IgD-negative memory B cell (primary cell): ENCODE measurements around the gene LRRC70. TPM values are rescaled to one million over a fixed set of nuclear protein-coding genes. Genes with fewer than 3 reads are reported as not detected.

Experiments used
- H3K27ac Mint-ChIP-seq, 3 donors: one replicate each; pipeline ENCODE4 v1.8.0; 2020 to 2022; ENCODE audit warnings: mild to moderate bottlenecking in 3 of 3, mixed read lengths in 3 of 3, moderate library complexity in 1 of 3
- H3K27me3 Mint-ChIP-seq: one replicate; pipeline ENCODE4 v1.8.0; 2021; ENCODE audit warnings: mixed read lengths
- H3K36me3 Mint-ChIP-seq: one replicate; pipeline ENCODE4 v1.8.0; 2020; ENCODE audit warnings: mild to moderate bottlenecking, mixed read lengths
- H3K4me1 Mint-ChIP-seq, 3 donors: one replicate each; pipeline ENCODE4 v1.8.0; 2020 to 2022; ENCODE audit warnings: mixed read lengths in 3 of 3, mild to moderate bottlenecking in 1 of 3
- H3K4me3 Mint-ChIP-seq, 4 donors: one replicate each; pipeline ENCODE4 v1.8.0; 2020 to 2022; ENCODE audit warnings: mild to moderate bottlenecking in 4 of 4, mixed read lengths in 4 of 4, moderate library complexity in 3 of 4
- H3K9me3 Mint-ChIP-seq, 3 donors: one replicate each; pipeline ENCODE4 v1.8.0; 2020 to 2021; ENCODE audit warnings: mixed read lengths in 3 of 3, mild to moderate bottlenecking in 1 of 3
- polyA plus RNA-seq: library from polyadenylated mRNA; unstranded; fragments of 300-500 nt; fragmentation: Illumina TruSeq; gene quantifications from one replicate; pipeline ENCODE4 v1.2.3, GENCODE V29; 2021

Gene LRRC70
- polyA plus RNA-seq, 1 donor from 2014 or later, result not detected

DNA sequence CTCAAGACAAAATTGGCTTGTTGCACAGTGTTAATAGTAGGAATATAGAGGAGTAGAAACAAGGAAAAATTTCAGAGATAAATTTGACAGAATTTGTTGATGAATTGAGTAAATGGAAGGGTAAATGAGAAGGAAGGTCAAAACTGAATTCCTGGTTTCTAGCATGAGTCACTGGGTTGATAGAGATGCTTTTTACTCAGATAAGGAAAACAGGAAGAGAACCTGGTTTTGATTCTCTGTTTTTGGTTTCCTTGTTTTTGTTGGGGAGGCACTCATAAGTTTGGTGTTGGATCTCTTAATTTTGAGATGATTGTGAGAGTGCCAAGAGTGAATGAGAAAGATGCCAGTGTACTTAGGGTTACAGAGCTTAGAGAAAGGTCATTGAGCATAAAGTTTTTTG is 7.1 kb downstream of the LRRC70 start:
- no peaks in the 10 kb centered on the region for H3K27me3 Mint-ChIP-seq
- H3K36me3 Mint-ChIP-seq, result peaks cover 18% of the 10 kb centered on the region
- no peak overlapping the region for H3K4me3 Mint-ChIP-seq
- H3K27ac Mint-ChIP-seq, result no peak overlapping the region
- peaks cover 0 to 5% (median 0%) of the 10 kb centered on the region in 3 donors for H3K9me3 Mint-ChIP-seq
- peaks cover 4 to 7% (median 4%) of the 10 kb centered on the region in 3 donors for H3K4me1 Mint-ChIP-seq

GRCh38 chr5:62587737-62588136 is 9.1 kb downstream of the LRRC70 start:
- Mint-ChIP-seq H3K27me3 (no peaks in the 10 kb centered on the region), H3K9me3 (peaks cover 0 to 10% (median 2%) of the 10 kb centered on the region in 3 donors), H3K4me3 (no peak overlapping the region), H3K36me3 (peaks cover 19% of the 10 kb centered on the region), H3K4me1 (peaks cover 2 to 7% (median 4%) of the 10 kb centered on the region in 3 donors), H3K27ac (no peak overlapping the region)

DNA sequence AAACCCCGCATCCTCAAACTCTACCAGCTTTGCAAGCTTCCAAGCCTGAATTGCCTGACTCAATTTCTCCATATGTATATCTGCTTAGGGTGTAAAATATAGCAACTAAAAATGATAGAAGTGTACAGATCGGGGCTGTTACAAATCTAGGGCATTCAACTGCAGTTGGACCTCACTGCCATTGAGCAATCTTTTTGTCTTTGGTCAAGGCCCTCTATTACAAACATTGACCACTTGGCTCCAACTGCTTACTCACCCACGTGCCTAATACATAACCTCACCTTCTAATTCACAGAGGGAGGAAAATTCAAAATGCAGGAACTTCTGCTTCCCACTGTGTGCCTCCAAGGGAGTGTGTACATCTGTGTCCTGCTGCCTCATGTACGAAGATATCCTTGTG is 10.0 kb downstream of the LRRC70 start:
- H3K4me1 Mint-ChIP-seq, result peaks cover 2 to 7% (median 4%) of the 10 kb centered on the region in 3 donors
- H3K27ac Mint-ChIP-seq, result no peak overlapping the region
- H3K27me3 Mint-ChIP-seq, result no peaks in the 10 kb centered on the region
- peaks cover 0 to 13% (median 2%) of the 10 kb centered on the region in 3 donors for H3K9me3 Mint-ChIP-seq
- H3K4me3 Mint-ChIP-seq, result no peak overlapping the region
- peaks cover 21% of the 10 kb centered on the region for H3K36me3 Mint-ChIP-seq

DNA sequence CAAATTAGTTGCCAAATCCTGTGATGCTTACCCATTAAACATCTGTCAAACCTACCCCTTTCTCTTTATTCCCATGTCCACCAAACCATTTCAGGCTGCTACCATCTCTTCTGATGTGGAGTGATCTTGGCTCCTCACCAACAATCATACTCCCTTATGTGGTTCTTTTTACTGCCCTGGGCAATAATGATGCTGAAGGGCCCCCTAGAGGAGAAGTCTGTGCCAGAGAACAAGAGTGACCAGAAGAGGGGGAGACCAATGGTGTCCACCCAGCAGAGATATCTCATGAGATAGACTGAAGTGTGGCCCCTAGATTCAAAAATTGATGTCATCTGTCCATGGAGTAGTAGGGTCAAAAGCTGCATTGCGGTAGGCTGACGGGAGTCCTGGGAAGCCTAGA is 10.9 kb downstream of the LRRC70 start:
- Mint-ChIP-seq H3K4me3 (no peak overlapping the region), H3K27me3 (no peaks in the 10 kb centered on the region), H3K36me3 (peaks cover 23% of the 10 kb centered on the region)

GRCh38 chr5:62590387-62590786 is 11.8 kb downstream of the LRRC70 start:
- peaks cover 0 to 13% (median 2%) of the 10 kb centered on the region in 3 donors for H3K9me3 Mint-ChIP-seq
- peaks cover 2 to 6% (median 2%) of the 10 kb centered on the region in 3 donors for H3K4me1 Mint-ChIP-seq
- no peak overlapping the region for H3K4me3 Mint-ChIP-seq
- peaks cover 23% of the 10 kb centered on the region for H3K36me3 Mint-ChIP-seq
- no peak overlapping the region for H3K27ac Mint-ChIP-seq
- no peaks in the 10 kb centered on the region for H3K27me3 Mint-ChIP-seq

More for the DNA sequence above, 10.9 kb downstream of the LRRC70 start:
- peaks cover 2 to 7% (median 4%) of the 10 kb centered on the region in 3 donors for H3K4me1 Mint-ChIP-seq
- peaks cover 0 to 13% (median 2%) of the 10 kb centered on the region in 3 donors for H3K9me3 Mint-ChIP-seq
- H3K27ac Mint-ChIP-seq, result no peak overlapping the region

DNA sequence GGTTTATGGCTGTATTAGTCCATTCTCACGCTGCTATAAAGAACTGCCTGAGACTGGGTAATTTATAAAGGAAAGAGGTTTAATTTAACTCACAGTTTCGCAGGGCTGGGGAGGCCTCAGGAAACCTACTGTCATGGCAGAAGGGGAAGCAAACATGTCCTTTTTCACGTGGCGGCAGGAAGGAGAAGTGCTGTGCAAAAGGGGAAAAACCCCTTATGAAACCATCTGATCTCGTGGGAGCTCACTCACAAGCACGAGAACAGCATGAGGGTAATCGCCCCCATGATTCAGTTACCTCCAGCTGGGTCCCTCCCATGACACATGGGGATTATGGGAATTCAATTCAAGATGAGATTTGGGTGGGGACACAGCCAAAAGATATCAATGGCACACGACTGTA is 13.9 kb downstream of the LRRC70 start:
- Mint-ChIP-seq H3K4me1 (peaks cover 0 to 6% (median 5%) of the 10 kb centered on the region in 3 donors), H3K27ac (peak overlapping the region in 1 of 3 donors; percentile 53), H3K9me3 (peaks cover 0 to 13% (median 2%) of the 10 kb centered on the region in 3 donors), H3K36me3 (peaks cover 20% of the 10 kb centered on the region), H3K27me3 (no peaks in the 10 kb centered on the region), H3K4me3 (no peak overlapping the region)

DNA sequence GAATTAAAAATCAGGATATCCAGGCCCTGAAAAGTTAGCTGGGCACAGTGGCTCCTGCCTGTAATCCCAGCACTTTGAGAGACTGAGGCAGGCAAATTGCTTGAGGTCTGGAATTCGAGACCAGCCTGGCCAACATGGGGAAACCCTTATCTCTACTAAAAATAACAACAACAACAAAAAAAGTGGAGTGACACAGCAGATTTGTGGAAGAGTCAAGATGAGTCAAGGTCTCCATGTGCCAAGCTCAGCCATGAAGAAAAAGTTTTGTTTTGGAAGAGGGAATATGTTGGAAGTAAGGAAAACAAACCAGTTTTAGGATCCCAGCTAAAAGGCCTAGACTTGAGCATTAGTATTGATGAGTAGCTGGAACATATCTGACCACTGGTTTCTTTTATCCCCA is 14.7 kb downstream of the LRRC70 start:
- Mint-ChIP-seq H3K9me3 (peaks cover 0 to 13% (median 2%) of the 10 kb centered on the region in 3 donors), H3K4me3 (peak overlapping the region in 1 of 4 donors; percentile 60), H3K4me1 (peaks cover 2 to 5% (median 3%) of the 10 kb centered on the region in 3 donors), H3K27ac (no peak overlapping the region), H3K27me3 (no peaks in the 10 kb centered on the region), H3K36me3 (peaks cover 17% of the 10 kb centered on the region)

- Mint-ChIP-seq H3K4me1 (peaks cover 2 to 5% (median 3%) of the 10 kb centered on the region in 3 donors), H3K4me3 (no peak overlapping the region), H3K36me3 (peaks cover 17% of the 10 kb centered on the region), H3K27me3 (no peaks in the 10 kb centered on the region), H3K27ac (no peak overlapping the region), H3K9me3 (peaks cover 0 to 9% (median 2%) of the 10 kb centered on the region in 3 donors)
These were observed 15.9 kb downstream of the LRRC70 start for GRCh38 chr5:62594364-62594984.

DNA sequence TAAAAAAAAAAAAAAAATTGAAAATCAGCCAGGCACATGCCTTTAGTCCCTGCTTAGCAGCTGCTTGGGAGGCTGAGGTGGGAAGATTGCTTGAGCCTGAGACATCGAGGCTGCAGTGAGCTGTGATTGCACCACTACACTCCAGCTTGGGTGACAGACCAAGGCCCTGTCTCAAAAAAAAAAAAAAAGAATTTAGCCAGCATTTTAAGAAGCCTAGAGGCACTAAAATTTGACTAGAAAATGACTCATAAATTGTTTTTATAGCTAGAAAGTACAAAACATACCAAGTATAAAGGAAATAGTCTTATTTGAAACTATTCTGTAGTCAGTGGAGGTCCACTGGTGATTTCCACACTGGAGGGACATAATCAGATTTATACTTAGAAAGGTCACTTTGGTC is 17.5 kb downstream of the LRRC70 start:
- Mint-ChIP-seq H3K36me3 (peaks cover 14% of the 10 kb centered on the region), H3K27ac (no peak overlapping the region), H3K4me3 (no peak overlapping the region), H3K4me1 (peaks cover 2 to 5% (median 3%) of the 10 kb centered on the region in 3 donors), H3K27me3 (no peaks in the 10 kb centered on the region), H3K9me3 (peaks cover 0 to 8% (median 2%) of the 10 kb centered on the region in 3 donors)

- no peaks in the 10 kb centered on the region for H3K27me3 Mint-ChIP-seq
These were observed 18.1 kb downstream of the LRRC70 start for GRCh38 chr5:62596691-62597090.

GRCh38 chr5:62597314-62597713 is 18.7 kb downstream of the LRRC70 start:
- no peak overlapping the region for H3K4me3 Mint-ChIP-seq
- H3K9me3 Mint-ChIP-seq, result peaks cover 0 to 3% (median 0%) of the 10 kb centered on the region in 3 donors
- peaks cover 2 to 5% (median 3%) of the 10 kb centered on the region in 3 donors for H3K4me1 Mint-ChIP-seq
- no peaks in the 10 kb centered on the region for H3K27me3 Mint-ChIP-seq
- peaks cover 10% of the 10 kb centered on the region for H3K36me3 Mint-ChIP-seq
- H3K27ac Mint-ChIP-seq, result no peak overlapping the region

More at GRCh38 chr5:62596691-62597090, 18.1 kb downstream of the LRRC70 start:
- Mint-ChIP-seq H3K4me1 (peaks cover 2 to 5% (median 3%) of the 10 kb centered on the region in 3 donors), H3K36me3 (peaks cover 10% of the 10 kb centered on the region), H3K4me3 (no peak overlapping the region), H3K9me3 (peaks cover 0 to 3% (median 0%) of the 10 kb centered on the region in 3 donors), H3K27ac (no peak overlapping the region)

- Mint-ChIP-seq H3K9me3 (no peaks in the 10 kb centered on the region), H3K36me3 (no peaks in the 10 kb centered on the region), H3K4me1 (peaks cover 2 to 5% (median 2%) of the 10 kb centered on the region in 3 donors), H3K4me3 (no peak overlapping the region), H3K27me3 (no peaks in the 10 kb centered on the region), H3K27ac (no peak overlapping the region)
These were observed 22.1 kb downstream of the LRRC70 start for GRCh38 chr5:62600560-62601252.

DNA sequence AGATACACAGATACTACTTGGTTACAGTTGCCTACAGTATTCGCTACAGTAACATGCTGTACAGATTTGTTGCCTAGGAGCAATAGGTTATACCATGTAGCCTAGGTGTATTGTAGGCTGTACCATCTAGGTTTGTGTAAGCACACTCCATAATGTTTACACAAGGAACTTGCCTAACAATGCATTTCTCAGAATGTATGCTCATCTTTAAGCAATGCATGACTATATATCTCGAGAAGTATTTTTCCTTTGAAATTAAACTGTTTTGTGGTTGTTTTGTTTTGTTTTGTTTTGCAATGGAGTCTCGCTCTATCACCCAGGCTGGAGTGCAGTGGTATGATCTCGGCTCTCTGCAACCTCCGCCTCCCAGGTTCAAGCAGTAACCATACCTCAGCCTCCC is 25.3 kb downstream of the LRRC70 start:
- Mint-ChIP-seq H3K4me1 (no peaks in the 10 kb centered on the region), H3K27me3 (no peaks in the 10 kb centered on the region), H3K9me3 (no peaks in the 10 kb centered on the region), H3K4me3 (no peak overlapping the region), H3K27ac (no peak overlapping the region), H3K36me3 (peaks cover 15% of the 10 kb centered on the region)

DNA sequence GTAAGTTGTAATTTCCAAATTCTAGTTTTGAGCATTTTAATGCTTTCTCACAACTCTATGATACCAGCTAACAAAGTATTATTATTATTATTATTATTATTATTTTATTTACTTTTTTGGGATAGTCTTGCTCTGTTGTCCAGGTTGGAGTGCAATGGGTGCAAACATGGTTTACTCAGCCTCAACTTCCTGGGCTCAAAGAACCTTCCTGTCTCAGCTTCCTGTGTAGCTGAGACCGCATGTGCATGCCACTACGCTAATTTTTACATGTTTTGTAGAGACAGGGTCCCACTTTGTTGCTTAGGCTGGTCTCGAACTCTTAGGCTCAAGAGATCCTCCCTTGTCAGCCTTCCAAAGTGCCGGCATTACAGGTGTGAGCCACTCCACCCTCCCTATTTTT is 27.0 kb downstream of the LRRC70 start:
- Mint-ChIP-seq H3K27me3 (no peaks in the 10 kb centered on the region), H3K9me3 (no peaks in the 10 kb centered on the region), H3K4me3 (peak overlapping the region in 1 of 4 donors; percentile 12), H3K4me1 (no peaks in the 10 kb centered on the region), H3K36me3 (peaks cover 16% of the 10 kb centered on the region), H3K27ac (no peak overlapping the region)

GRCh38 chr5:62606878-62607277 is 28.3 kb downstream of the LRRC70 start:
- H3K27me3 Mint-ChIP-seq, result no peaks in the 10 kb centered on the region
- H3K36me3 Mint-ChIP-seq, result peaks cover 16% of the 10 kb centered on the region

More at GRCh38 chr5:62606878-62607277, 28.3 kb downstream of the LRRC70 start:
- Mint-ChIP-seq H3K9me3 (no peaks in the 10 kb centered on the region), H3K4me3 (no peak overlapping the region), H3K4me1 (no peaks in the 10 kb centered on the region), H3K27ac (no peak overlapping the region)
